DOHH2 (cell line): ENCODE measurements around the gene GSG1.

Experiments
- H3F3A ChIP-seq: fragments of 200-600 bp; sonication (generic), shearing (Covaris generic); 2 replicates; pipeline ENCODE4 v1.6.0; 2016; ENCODE audit warnings: antibody characterized with exemption, mild to moderate bottlenecking; ENCODE audit not compliant: control insufficient read depth, insufficient read depth
- H3K27ac ChIP-seq: fragments of 200-600 bp; sonication (generic); 2 replicates; pipeline ENCODE4 v1.5.1; 2014; ENCODE audit warnings: low read depth, mild to moderate bottlenecking, low read length, moderate library complexity
- H3K27me3 ChIP-seq: fragments of 200-600 bp; sonication (generic); 2 replicates; pipeline ENCODE4 v1.6.1; 2014; ENCODE audit warnings: mild to moderate bottlenecking, low read length, mixed read lengths; ENCODE audit not compliant: control insufficient read depth
- H3K36me3 ChIP-seq: fragments of 200-600 bp; sonication (generic); 2 replicates; pipeline ENCODE4 v1.6.1; 2014; ENCODE audit warnings: mild to moderate bottlenecking, low read length, moderate library complexity, mixed read lengths; ENCODE audit not compliant: control insufficient read depth
- H3K4me1 ChIP-seq: fragments of 200-600 bp; sonication (generic); 2 replicates; pipeline ENCODE4 v1.6.1; 2014; ENCODE audit warnings: mild to moderate bottlenecking, low read length, mixed read lengths; ENCODE audit not compliant: control insufficient read depth
- H3K4me2 ChIP-seq: fragments of 200-600 bp; sonication (generic); 2 replicates; pipeline ENCODE4 v1.6.0; 2014; ENCODE audit warnings: mild to moderate bottlenecking, low read length, moderate library complexity
- H3K4me3 ChIP-seq: fragments of 200-600 bp; sonication (generic); 2 replicates; pipeline ENCODE4 v1.5.1; 2014; ENCODE audit warnings: mild to moderate bottlenecking, low read length, mixed read lengths
- H3K79me2 ChIP-seq: fragments of 200-600 bp; sonication (generic); 2 replicates; pipeline ENCODE4 v1.6.1; 2014; ENCODE audit warnings: mild to moderate bottlenecking, low read length, mixed read lengths; ENCODE audit not compliant: control insufficient read depth
- H3K9me2 ChIP-seq: fragments of 200-600 bp; sonication (generic); replicated peaks from 2 replicates; pipeline ENCODE4 v1.6.1; 2014; ENCODE audit warnings: mild to moderate bottlenecking, low read length, mixed read lengths; ENCODE audit not compliant: control insufficient read depth
- H3K9me3 ChIP-seq: fragments of 200-600 bp; sonication (generic); 2 replicates; pipeline ENCODE4 v1.6.1; 2014; ENCODE audit warnings: antibody characterized with exemption, low read length, mixed read lengths; ENCODE audit not compliant: control insufficient read depth, insufficient read depth
- H4K20me1 ChIP-seq: fragments of 200-600 bp; sonication (generic); 2 replicates; pipeline ENCODE4 v1.6.0; 2014; ENCODE audit warnings: low read depth, mild to moderate bottlenecking, antibody characterized with exemption, low read length, moderate library complexity; ENCODE audit not compliant: control insufficient read depth, insufficient read depth
- CTCF ChIP-seq: fragments of 200-600 bp; sonication (generic); IDR thresholded peaks from one replicate; pipeline ENCODE4 v1.5.1; 2014; ENCODE audit warnings: antibody characterized with exemption, mild to moderate bottlenecking, low read depth, low read length; ENCODE audit not compliant: poor library complexity, severe bottlenecking
- EZH2phosphoT487 ChIP-seq: fragments of 200-600 bp; sonication (generic); IDR thresholded peaks from 2 replicates; pipeline ENCODE4 v1.6.1; 2017; ENCODE audit warnings: borderline replicate concordance, mild to moderate bottlenecking, antibody characterized with exemption, low read length, moderate library complexity, mixed read lengths

The GSG1 gene

GRCh38 chr12:13124656-13125505, 21.4 kb upstream of the GSG1 start:
- Histone ChIP-seq H3K27ac (no peak overlapping the region), H3K9me3 (no peaks in the 10 kb centered on the region), H3K4me1 (no peaks in the 10 kb centered on the region), H3K27me3 (peaks cover 7% of the 10 kb centered on the region; the same call in 1 of the 2 replicates), H3K4me2 (no peak overlapping the region), H4K20me1 (no peaks in the 10 kb centered on the region), H3K4me3 (no peak overlapping the region), H3K9me2 (no peaks in the 10 kb centered on the region), H3K36me3 (no peaks in the 10 kb centered on the region), H3K79me2 (no peaks in the 10 kb centered on the region), H3F3A (no peaks in the 10 kb centered on the region)
- TF ChIP-seq CTCF (no peak), EZH2phosphoT487 (no peak)

- TF ChIP-seq EZH2phosphoT487 = no peak
- no peak for TF ChIP-seq CTCF
- H3K9me3 ChIP-seq = no peaks in the 10 kb centered on the region
- H3K4me2 ChIP-seq = no peak overlapping the region
- no peak overlapping the region for H3K4me3 ChIP-seq
- H3K36me3 ChIP-seq = no peaks in the 10 kb centered on the region
- no peak overlapping the region for H3K27ac ChIP-seq
- H3K4me1 ChIP-seq = no peaks in the 10 kb centered on the region
- no peaks in the 10 kb centered on the region for H4K20me1 ChIP-seq
- H3K9me2 ChIP-seq = no peaks in the 10 kb centered on the region
- H3K79me2 ChIP-seq = no peaks in the 10 kb centered on the region
- H3F3A ChIP-seq = no peaks in the 10 kb centered on the region
- H3K27me3 ChIP-seq = peaks cover 20% of the 10 kb centered on the region
Observed at GRCh38 chr12:13121568-13121967, 18.1 kb upstream of the GSG1 start.

- Histone ChIP-seq H3K9me3 (no peaks in the 10 kb centered on the region), H3K79me2 (no peaks in the 10 kb centered on the region), H3K4me3 (no peak overlapping the region), H3K36me3 (no peaks in the 10 kb centered on the region), H4K20me1 (no peaks in the 10 kb centered on the region), H3K4me1 (no peaks in the 10 kb centered on the region), H3F3A (no peaks in the 10 kb centered on the region), H3K27ac (no peak overlapping the region), H3K27me3 (peaks cover 25% of the 10 kb centered on the region), H3K9me2 (no peaks in the 10 kb centered on the region), H3K4me2 (no peak overlapping the region)
- TF ChIP-seq CTCF = no peak
- no peak for TF ChIP-seq EZH2phosphoT487
Observed at GRCh38 chr12:13120413-13120812, 16.9 kb upstream of the GSG1 start.
